Nephron (organoid): ENCODE results near the gene HCFC2.

Source experiments
- H3K27ac Mint-ChIP-seq, 3 experiments: 2 replicates each; pipeline ENCODE4 v1.8.0; 2020; ENCODE audit warnings: mixed read lengths in 3 of 3, mild to moderate bottlenecking in 2 of 3, moderate library complexity in 1 of 3
- H3K27me3 Mint-ChIP-seq: 2 replicates; pipeline ENCODE4 v1.8.0; 2021; ENCODE audit warnings: low read depth, mild to moderate bottlenecking, moderate library complexity, mixed read lengths
- H3K36me3 Mint-ChIP-seq: 2 replicates; pipeline ENCODE4 v1.8.0; 2020; ENCODE audit warnings: low read depth, mixed read lengths
- H3K4me1 Mint-ChIP-seq: 2 replicates; pipeline ENCODE4 v1.8.0; 2020; ENCODE audit warnings: mixed read lengths
- H3K4me3 Mint-ChIP-seq, 3 experiments: 2 replicates each; pipeline ENCODE4 v1.8.0; 2020; ENCODE audit warnings: mild to moderate bottlenecking in 3 of 3, mixed read lengths in 3 of 3, moderate library complexity in 2 of 3
- H3K9me3 Mint-ChIP-seq: 2 replicates; pipeline ENCODE4 v1.8.0; 2020; ENCODE audit warnings: mixed read lengths
- CTCF ChIP-seq, 3 experiments: fragments of 200-600 bp; sonication (generic); IDR thresholded peaks; one replicate each; pipeline ENCODE4 v1.5.0; 2021; ENCODE audit warnings: antibody characterized with exemption in 3 of 3; ENCODE audit not compliant: unreplicated experiment in 3 of 3

The HCFC2 gene

GRCh38 chr12:104136577-104136976 is 72.2 kb downstream of the HCFC2 start:
- H3K36me3 Mint-ChIP-seq, result peaks cover 8% of the 10 kb centered on the region
- H3K4me1 Mint-ChIP-seq, result peaks cover 33% of the 10 kb centered on the region
- TF ChIP-seq CTCF (IDR thresholded peaks at IDR 0.05; ENCODE audit: unreplicated experiment in 3 of 3), result no peak
- H3K4me3 Mint-ChIP-seq, result peak overlapping the region; percentile 87 to 95 (median 94)
- H3K9me3 Mint-ChIP-seq, result no peaks in the 10 kb centered on the region
- no peaks in the 10 kb centered on the region for H3K27me3 Mint-ChIP-seq
- H3K27ac Mint-ChIP-seq, result peak overlapping the region; percentile 98 to 99 (median 98)

GRCh38 chr12:104137001-104137901 is 72.9 kb downstream of the HCFC2 start:
- H3K36me3 Mint-ChIP-seq, result peaks cover 5% of the 10 kb centered on the region
- H3K27me3 Mint-ChIP-seq, result no peaks in the 10 kb centered on the region
- peaks cover 29% of the 10 kb centered on the region for H3K4me1 Mint-ChIP-seq
- H3K4me3 Mint-ChIP-seq, result peak overlapping the region; percentile 87 to 95 (median 94)
- peak overlapping the region; percentile 98 to 99 (median 98) for H3K27ac Mint-ChIP-seq
- no peak for TF ChIP-seq CTCF (IDR thresholded peaks at IDR 0.05; ENCODE audit: unreplicated experiment in 3 of 3)
- H3K9me3 Mint-ChIP-seq, result no peaks in the 10 kb centered on the region

- H3K27me3 Mint-ChIP-seq, result no peaks in the 10 kb centered on the region
- no peak for TF ChIP-seq CTCF (IDR thresholded peaks at IDR 0.05; ENCODE audit: unreplicated experiment in 3 of 3)
- H3K27ac Mint-ChIP-seq, result peak within 1 kb of the TSS; percentile 98 to 99 (median 98)
- H3K4me3 Mint-ChIP-seq, result peak within 1 kb of the TSS; percentile 87 to 95 (median 94)
- H3K36me3 Mint-ChIP-seq, result no peaks in the 10 kb centered on the region
- H3K4me1 Mint-ChIP-seq, result peaks cover 23% of the 10 kb centered on the region
- H3K9me3 Mint-ChIP-seq, result no peaks in the 10 kb centered on the region
Observed at GRCh38 chr12:104137902-104138796, 73.8 kb downstream of the HCFC2 start, which contains the start of gene NFYB. Gene NFYB, minus strand, starts transcription at chr12:104138210. Its CDS starts 2,757 bp downstream, at chr12:104135453.

- no peak for TF ChIP-seq CTCF (IDR thresholded peaks at IDR 0.05; ENCODE audit: unreplicated experiment in 3 of 3)
Observed at GRCh38 chr12:104138797-104139152, 74.4 kb downstream of the HCFC2 start.

GRCh38 chr12:104142543-104142942 is 78.2 kb downstream of the HCFC2 start:
- H3K36me3 Mint-ChIP-seq, result no peaks in the 10 kb centered on the region
- H3K9me3 Mint-ChIP-seq, result peaks cover 2% of the 10 kb centered on the region
- H3K4me1 Mint-ChIP-seq, result peaks cover 6% of the 10 kb centered on the region
- TF ChIP-seq CTCF (IDR thresholded peaks at IDR 0.05; ENCODE audit: unreplicated experiment in 3 of 3), result no peak
- H3K27ac Mint-ChIP-seq, result peak overlapping the region in 1 of 3 experiments; percentile 3
- no peak overlapping the region for H3K4me3 Mint-ChIP-seq
- no peaks in the 10 kb centered on the region for H3K27me3 Mint-ChIP-seq

More at GRCh38 chr12:104138797-104139152, 74.4 kb downstream of the HCFC2 start:
- Mint-ChIP-seq H3K36me3 (no peaks in the 10 kb centered on the region), H3K27ac (peak overlapping the region; percentile 69 to 94 (median 90)), H3K27me3 (no peaks in the 10 kb centered on the region), H3K4me3 (peak overlapping the region; percentile 82 to 87 (median 83)), H3K9me3 (peaks cover 2% of the 10 kb centered on the region), H3K4me1 (peaks cover 23% of the 10 kb centered on the region)
